Kidney epithelial cell (primary cell): ENCODE results near the gene SRRM3. TPM values are rescaled to one million over a fixed set of nuclear protein-coding genes. Genes with fewer than 3 reads are reported as not detected.
"Not testable (repeated sequence)": the region's sequence is repeated elsewhere in the genome, so short reads cannot be mapped to it uniquely, and the experiment has no call there.

ENCODE experiments used
- DNase-seq: peaks from one replicate; pipeline ENCODE4 v3.0.0-alpha.2; 2010; ENCODE audit warnings: low read depth
- H3K27me3 ChIP-seq: 2 replicates; pipeline ENCODE4 v1.6.0; 2011; ENCODE audit warnings: low read length; ENCODE audit not compliant: control insufficient read depth, insufficient read depth
- H3K36me3 ChIP-seq: 2 replicates; pipeline ENCODE4 v1.5.1; 2011; ENCODE audit warnings: low read length; ENCODE audit not compliant: control insufficient read depth, insufficient read depth
- H3K4me3 ChIP-seq: 2 replicates; pipeline ENCODE4 v1.5.1; 2011; ENCODE audit warnings: low read depth, mild to moderate bottlenecking, control low read depth, low read length
- CTCF ChIP-seq: IDR thresholded peaks from 2 replicates; pipeline ENCODE4 v1.5.1; 2011; ENCODE audit warnings: mild to moderate bottlenecking, moderate library complexity, low read length, control low read depth, inconsistent platforms; ENCODE audit not compliant: insufficient read depth, poor library complexity, severe bottlenecking
- total RNA-seq: library from RNA; depleted of rRNA; stranded (reverse); fragments of >200 nt; gene quantifications from 2 replicates; pipeline ENCODE4 v1.2.3, GENCODE V29; 2015

Gene SRRM3
- total RNA-seq, 1 donor from 2014 or later: 0.21 TPM

GRCh38 chr7:76283254-76284159 lies 81.8 kb downstream of the SRRM3 start:
- no peak for TF ChIP-seq CTCF
- Histone ChIP-seq H3K4me3 (no peak overlapping the region), H3K36me3 (no peaks in the 10 kb centered on the region), H3K27me3 (peaks cover 50% of the 10 kb centered on the region)
- DNase-seq: no peak

DNA sequence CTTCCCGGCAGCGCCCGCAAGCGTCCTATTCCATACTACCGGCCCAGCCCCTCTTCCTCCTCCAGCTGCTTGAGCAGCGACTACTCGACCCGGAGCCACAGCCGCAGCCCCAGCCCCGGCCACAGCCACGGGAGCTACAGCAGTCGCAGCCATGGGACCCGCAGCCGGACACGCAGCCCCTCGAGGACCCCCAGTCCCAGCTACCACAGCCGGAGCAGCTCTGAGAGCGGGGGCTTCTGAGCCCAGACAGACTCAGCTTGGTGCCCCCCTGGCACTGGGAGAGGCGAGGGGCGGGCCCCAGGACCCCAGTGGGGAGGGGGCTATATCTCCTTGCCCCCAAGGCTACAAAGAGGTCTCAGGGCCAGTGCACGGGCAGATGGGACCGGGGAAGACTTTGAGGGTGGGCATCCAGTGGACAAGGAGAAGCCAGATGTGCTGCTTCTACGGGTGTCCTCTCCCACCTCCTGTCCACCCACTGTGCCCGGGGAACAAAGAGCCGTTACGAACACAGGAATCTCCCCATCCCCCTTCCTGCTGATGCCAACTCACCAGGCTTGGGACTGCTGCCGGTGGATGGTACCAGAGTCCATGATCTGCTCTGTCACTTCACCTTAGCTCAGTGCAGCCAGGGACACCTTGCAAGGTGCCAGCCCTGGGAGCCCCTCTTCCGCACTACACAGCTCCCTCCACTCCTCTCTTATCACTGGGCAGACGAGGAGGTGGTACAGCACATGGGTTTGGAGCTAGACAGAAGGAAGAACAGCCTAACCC lies 84.1 kb downstream of the SRRM3 start:
- no peak for DNase-seq
- Histone ChIP-seq H3K4me3 (no peak overlapping the region), H3K27me3 (peaks cover 32% of the 10 kb centered on the region), H3K36me3 (no peaks in the 10 kb centered on the region)
- no peak for TF ChIP-seq CTCF

- Histone ChIP-seq H3K27me3 (peaks cover 24% of the 10 kb centered on the region), H3K4me3 (no peak overlapping the region), H3K36me3 (no peaks in the 10 kb centered on the region)
- no peak for DNase-seq
- no peak for TF ChIP-seq CTCF
Observed at GRCh38 chr7:76286842-76287403, 85.2 kb downstream of the SRRM3 start.

DNA sequence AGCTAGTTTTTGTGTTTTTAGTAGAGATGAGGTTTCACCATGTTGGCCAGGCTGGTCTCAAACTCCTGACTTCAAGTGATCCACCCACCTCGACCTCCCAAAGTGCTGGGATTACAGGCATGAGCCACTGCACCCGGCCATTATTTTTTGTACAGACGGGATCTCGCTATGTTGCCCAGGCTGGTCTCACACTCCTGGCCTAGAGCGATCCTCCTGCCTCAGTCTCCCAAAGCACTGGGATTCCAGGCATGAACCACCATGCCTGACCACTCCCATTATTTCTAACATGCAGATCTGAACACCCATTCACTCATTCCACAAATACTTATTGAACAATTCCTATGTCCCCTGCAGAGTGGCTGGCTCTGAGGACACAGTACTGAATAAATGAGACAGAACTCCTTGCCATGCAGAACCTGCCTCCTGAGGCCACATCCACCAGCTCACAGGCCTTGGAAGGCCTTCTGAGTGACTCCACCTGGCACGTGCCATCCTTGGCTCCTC lies 89.2 kb downstream of the SRRM3 start:
- DNase-seq, H3K27me3 ChIP-seq, H3K4me3 ChIP-seq, H3K36me3 ChIP-seq: not testable (repeated sequence)

GRCh38 chr7:76291351-76292212 lies 89.9 kb downstream of the SRRM3 start:
- peak; percentile 89 for TF ChIP-seq CTCF
- H3K4me3 ChIP-seq: no peak overlapping the region
- no peaks in the 10 kb centered on the region for H3K36me3 ChIP-seq
- peak; percentile 88 for DNase-seq
- no peaks in the 10 kb centered on the region for H3K27me3 ChIP-seq
